Measurements from ENCODE around the gene LRRC71.
A peak's percentile ranks its signal among the peaks of the same experiment; 100 is the strongest.

Gene LRRC71

GRCh38 chr1:156920233-156921052, at the start of gene LRRC71:
TSS of gene LRRC71 (plus strand) at chr1:156920632. CDS start at chr1:156920804, 172 bp downstream.
- peak; percentile 53 for DNase-seq (ENCODE audit: low read depth)
- peak; percentile 62 for TF ChIP-seq CTCF (IDR thresholded peaks at IDR 0.05; ENCODE audit: insufficient read depth, low read depth, low read length, missing control alignments)
- no peak within 1 kb of the TSS for H3K4me3 ChIP-seq (ENCODE audit: low read depth, low read length)

GRCh38 chr1:156873659-156874058, 46.8 kb upstream of the LRRC71 start:
- no peak for TF ChIP-seq CTCF (IDR thresholded peaks at IDR 0.05; ENCODE audit: insufficient read depth, low read depth, low read length, missing control alignments)
- DNase-seq (ENCODE audit: low read depth) = no peak
- no peak overlapping the region for H3K4me3 ChIP-seq (ENCODE audit: low read depth, low read length)

- H3K4me3 ChIP-seq (ENCODE audit: low read depth, low read length) = no peak overlapping the region
- TF ChIP-seq CTCF (IDR thresholded peaks at IDR 0.05; ENCODE audit: insufficient read depth, low read depth, low read length, missing control alignments) = no peak
- DNase-seq (ENCODE audit: low read depth) = no peak
Observed at GRCh38 chr1:156874142-156874541, 46.3 kb upstream of the LRRC71 start.

GRCh38 chr1:156874572-156875340, 45.7 kb upstream of the LRRC71 start:
- DNase-seq (ENCODE audit: low read depth) = no peak
- H3K4me3 ChIP-seq (ENCODE audit: low read depth, low read length) = no peak overlapping the region
- TF ChIP-seq CTCF (IDR thresholded peaks at IDR 0.05; ENCODE audit: insufficient read depth, low read depth, low read length, missing control alignments) = no peak

- TF ChIP-seq CTCF (IDR thresholded peaks at IDR 0.05; ENCODE audit: insufficient read depth, low read depth, low read length, missing control alignments) = no peak
- DNase-seq (ENCODE audit: low read depth) = no peak
Observed at GRCh38 chr1:156875341-156875615, 45.2 kb upstream of the LRRC71 start.

GRCh38 chr1:156876281-156876680, 44.2 kb upstream of the LRRC71 start:
- TF ChIP-seq CTCF (IDR thresholded peaks at IDR 0.05; ENCODE audit: insufficient read depth, low read depth, low read length, missing control alignments) = no peak
- no peak overlapping the region for H3K4me3 ChIP-seq (ENCODE audit: low read depth, low read length)
- DNase-seq (ENCODE audit: low read depth) = no peak

More at GRCh38 chr1:156875341-156875615, 45.2 kb upstream of the LRRC71 start:
- H3K4me3 ChIP-seq (ENCODE audit: low read depth, low read length) = no peak overlapping the region
